Fibroblast of lung (primary cell): ENCODE results near the gene CDK6. TPM values are rescaled to one million over a fixed set of nuclear protein-coding genes. Genes with fewer than 3 reads are reported as not detected.

Experiments used
- DNase-seq, 2 donors: peaks; one replicate each; pipeline versions ENCODE4 v3.0.0 to v3.0.0-alpha.2; 2010; ENCODE audit warnings: low read depth in 2 of 2
- H2AFZ ChIP-seq: 2 replicates; pipeline ENCODE4 v1.5.1; 2012; ENCODE audit warnings: low read length, control low read depth, inconsistent platforms
- H3K27ac ChIP-seq: 2 replicates; pipeline ENCODE4 v1.5.1; 2011; ENCODE audit warnings: low read length, control low read depth; ENCODE audit not compliant: insufficient read depth
- H3K27me3 ChIP-seq: 2 replicates; pipeline ENCODE4 v1.5.1; 2011; ENCODE audit warnings: mild to moderate bottlenecking, low read length; ENCODE audit not compliant: control insufficient read depth, insufficient read depth
- H3K36me3 ChIP-seq: 2 replicates; pipeline ENCODE4 v1.5.1; 2011; ENCODE audit warnings: low read length; ENCODE audit not compliant: control insufficient read depth, insufficient read depth
- H3K4me1 ChIP-seq: 2 replicates; pipeline ENCODE4 v1.5.1; 2011; ENCODE audit warnings: low read length; ENCODE audit not compliant: control insufficient read depth, insufficient read depth; ENCODE audit errors: extremely low read depth
- H3K4me2 ChIP-seq: 2 replicates; pipeline ENCODE4 v1.5.1; 2011; ENCODE audit warnings: low read length, control low read depth; ENCODE audit not compliant: insufficient read depth; ENCODE audit errors: extremely low read depth
- H3K4me3 ChIP-seq, 4 experiments: fragments of 200-600 bp in 1 of 4; sonication (generic) in 1 of 4; replicated peaks in 1 of 4; 2 replicates each; pipeline ENCODE4 v1.5.1; 2011 to 2016; ENCODE audit warnings: low read length in 4 of 4, low read depth in 3 of 4, mild to moderate bottlenecking in 3 of 4, control low read depth in 2 of 4, inconsistent platforms in 1 of 4, mixed read lengths in 1 of 4; ENCODE audit not compliant: insufficient read depth in 1 of 4; ENCODE audit errors: control extremely low read depth in 1 of 4
- H3K79me2 ChIP-seq: 2 replicates; pipeline ENCODE4 v1.5.1; 2012; ENCODE audit warnings: mild to moderate bottlenecking, low read length, inconsistent platforms; ENCODE audit not compliant: control insufficient read depth, insufficient read depth
- H3K9ac ChIP-seq: 2 replicates; pipeline ENCODE4 v1.5.1; 2011; ENCODE audit warnings: mild to moderate bottlenecking, low read length, control low read depth; ENCODE audit not compliant: insufficient read depth
- H3K9me3 ChIP-seq: 2 replicates; pipeline ENCODE4 v1.5.1; 2012; ENCODE audit warnings: low read depth, low read length; ENCODE audit not compliant: control insufficient read depth, insufficient read depth
- H4K20me1 ChIP-seq: 2 replicates; pipeline ENCODE4 v1.5.1; 2011; ENCODE audit warnings: low read length; ENCODE audit not compliant: control insufficient read depth, insufficient read depth; ENCODE audit errors: extremely low read depth
- CTCF ChIP-seq, 2 donors: IDR thresholded peaks in 1 of 2; conservative IDR thresholded peaks in 1 of 2; 1 replicate in 1 of 2; 2 replicates in 1 of 2; pipeline ENCODE4 v1.5.1; 2011 to 2012; ENCODE audit warnings: low read length in 2 of 2, control low read depth in 1 of 2, inconsistent platforms in 1 of 2, low read depth in 1 of 2, mild to moderate bottlenecking in 1 of 2
- EZH2 ChIP-seq: IDR thresholded peaks from 2 replicates; pipeline ENCODE4 v1.5.1; 2012; ENCODE audit warnings: low read length, control low read depth, mild to moderate bottlenecking; ENCODE audit errors: missing control alignments
- polyA plus RNA-seq, 2 donors: library from polyadenylated mRNA; depleted of rRNA in 1 of 2; stranded (reverse) in 1 of 2; unstranded in 1 of 2; fragments of >200 nt; gene quantifications; 2 replicates each; pipeline ENCODE4 v1.2.1, GENCODE V29; 2011 to 2012; ENCODE audit warnings: missing spikeins in 1 of 2
- total RNA-seq: library from RNA; depleted of rRNA; stranded (reverse); fragments of >200 nt; gene quantifications from 2 replicates; pipeline ENCODE4 v1.2.1, GENCODE V29; 2014

The CDK6 gene
- total and polyA plus RNA-seq, 2 donors (not counting 1 experiment from before 2014, with no cell fraction given) = 17.8 to 19.2 TPM

- H3K27me3 ChIP-seq = no peaks in the 10 kb centered on the region
- H3K36me3 ChIP-seq = no peaks in the 10 kb centered on the region
- H3K9me3 ChIP-seq = no peaks in the 10 kb centered on the region
These were observed 126.5 kb downstream of the CDK6 start for GRCh38 chr7:92709912-92710311.

GRCh38 chr7:92709150-92709549 lies 127.2 kb downstream of the CDK6 start:
- Histone ChIP-seq H3K4me3 (no peak overlapping the region), H3K4me2 (no peak overlapping the region), H3K36me3 (no peaks in the 10 kb centered on the region), H3K4me1 (no peaks in the 10 kb centered on the region), H3K9me3 (no peaks in the 10 kb centered on the region), H3K27ac (no peak overlapping the region), H3K79me2 (peaks cover 5% of the 10 kb centered on the region), H3K9ac (no peak overlapping the region), H3K27me3 (no peaks in the 10 kb centered on the region), H2AFZ (no peak overlapping the region), H4K20me1 (no peaks in the 10 kb centered on the region)
- TF ChIP-seq CTCF (conservative IDR thresholded peaks at IDR 0.05 in 1 of 2, IDR thresholded peaks at IDR 0.05 in 1 of 2; ENCODE audit: low read depth in 1 of 2, low read length in 2 of 2) (no peak), EZH2 (no peak)
- DNase-seq = no peak

More at GRCh38 chr7:92709912-92710311, 126.5 kb downstream of the CDK6 start:
- H4K20me1 ChIP-seq = no peaks in the 10 kb centered on the region
- H3K4me1 ChIP-seq = no peaks in the 10 kb centered on the region
- H3K4me3 ChIP-seq = no peak overlapping the region
- H3K27ac ChIP-seq = no peak overlapping the region
- no peak for DNase-seq
- no peak overlapping the region for H2AFZ ChIP-seq
- no peak overlapping the region for H3K4me2 ChIP-seq
- no peak overlapping the region for H3K9ac ChIP-seq
- H3K79me2 ChIP-seq = peaks cover 5% of the 10 kb centered on the region
- TF ChIP-seq CTCF (conservative IDR thresholded peaks at IDR 0.05 in 1 of 2, IDR thresholded peaks at IDR 0.05 in 1 of 2; ENCODE audit: low read depth in 1 of 2, low read length in 2 of 2) (no peak), EZH2 (no peak)

- Histone ChIP-seq H3K9ac (no peak overlapping the region), H3K4me2 (no peak overlapping the region), H3K4me3 (no peak overlapping the region), H3K9me3 (no peaks in the 10 kb centered on the region), H4K20me1 (no peaks in the 10 kb centered on the region), H3K27ac (no peak overlapping the region), H3K36me3 (no peaks in the 10 kb centered on the region), H2AFZ (no peak overlapping the region), H3K4me1 (no peaks in the 10 kb centered on the region), H3K79me2 (peaks cover 5% of the 10 kb centered on the region), H3K27me3 (no peaks in the 10 kb centered on the region)
- no peak for DNase-seq
- TF ChIP-seq CTCF (conservative IDR thresholded peaks at IDR 0.05 in 1 of 2, IDR thresholded peaks at IDR 0.05 in 1 of 2; ENCODE audit: low read depth in 1 of 2, low read length in 2 of 2) (no peak), EZH2 (no peak)
These were observed 128.0 kb downstream of the CDK6 start for GRCh38 chr7:92708111-92709042.
